LNCaP clone FGC (cell line): ENCODE data around the gene CASQ1.

ENCODE experiments used
- DNase-seq: peaks from one replicate; pipeline ENCODE4 v3.0.0-alpha.2; 2011; ENCODE audit warnings: low read depth
- H3K4me3 ChIP-seq: 2 replicates; pipeline ENCODE4 v1.5.1; 2011; ENCODE audit warnings: mild to moderate bottlenecking, low read depth, low read length, control low read depth
- CTCF ChIP-seq: IDR thresholded peaks from 2 replicates; pipeline ENCODE4 v1.5.1; 2012; ENCODE audit warnings: mild to moderate bottlenecking; ENCODE audit not compliant: control insufficient read depth, insufficient read depth; ENCODE audit errors: extremely low read depth

Gene CASQ1

GRCh38 chr1:160197231-160197630 is 6.9 kb downstream of the CASQ1 start:
- TF ChIP-seq CTCF, result no peak
- no peak overlapping the region for H3K4me3 ChIP-seq
- DNase-seq, result no peak

GRCh38 chr1:160200786-160201185 is 10.4 kb downstream of the CASQ1 start:
- TF ChIP-seq CTCF, result no peak
- DNase-seq, result no peak
- no peak overlapping the region for H3K4me3 ChIP-seq

GRCh38 chr1:160204526-160205241 is 14.3 kb downstream of the CASQ1 start:
- no peak overlapping the region for H3K4me3 ChIP-seq
- TF ChIP-seq CTCF, result no peak
- DNase-seq, result no peak

- H3K4me3 ChIP-seq, result peak within 1 kb of the TSS; percentile 92
- DNase-seq, result no peak
- TF ChIP-seq CTCF, result no peak
These were observed 15.1 kb downstream of the CASQ1 start, which contains the start of gene PEA15 for GRCh38 chr1:160205242-160206035. Gene PEA15, plus strand, starts transcription at chr1:160205384. Its CDS starts 6,161 bp downstream, at chr1:160211545.

- H3K4me3 ChIP-seq, result peak overlapping the region; percentile 92
- DNase-seq, result no peak
- no peak for TF ChIP-seq CTCF
These were observed 15.6 kb downstream of the CASQ1 start for GRCh38 chr1:160206036-160206389.

- DNase-seq, result no peak
- peak overlapping the region; percentile 92 for H3K4me3 ChIP-seq
These were observed 16.2 kb downstream of the CASQ1 start for GRCh38 chr1:160206421-160207117.

More at GRCh38 chr1:160206421-160207117, 16.2 kb downstream of the CASQ1 start:
- no peak for TF ChIP-seq CTCF
